Skeletal muscle satellite cell (primary cell): ENCODE measurements around the gene SCG3.

Experiments used
- H3K27me3 ChIP-seq: 2 replicates; pipeline ENCODE4 v1.7.0; 2013; ENCODE audit warnings: low read length; ENCODE audit not compliant: control insufficient read depth, insufficient read depth
- H3K36me3 ChIP-seq: 2 replicates; pipeline ENCODE4 v1.7.0; 2013; ENCODE audit warnings: mild to moderate bottlenecking, control low read depth, low read length; ENCODE audit not compliant: insufficient read depth
- H3K4me1 ChIP-seq: 2 replicates; pipeline ENCODE4 v1.7.0; 2013; ENCODE audit warnings: low read length; ENCODE audit not compliant: control insufficient read depth, insufficient read depth
- H3K4me2 ChIP-seq: 2 replicates; pipeline ENCODE4 v1.7.0; 2013; ENCODE audit warnings: mild to moderate bottlenecking, low read length
- H3K4me3 ChIP-seq: 2 replicates; pipeline ENCODE4 v1.7.0; 2013; ENCODE audit warnings: low read length
- H3K9ac ChIP-seq: 2 replicates; pipeline ENCODE4 v1.7.0; 2013; ENCODE audit warnings: mild to moderate bottlenecking, low read depth, low read length, moderate library complexity
- H3K9me3 ChIP-seq: replicated peaks from 2 replicates; pipeline ENCODE4 v1.7.0; 2013; ENCODE audit warnings: mild to moderate bottlenecking, control low read depth, low read length

The SCG3 gene

GRCh38 chr15:51687565-51687964, 6.3 kb downstream of the SCG3 start:
- Histone ChIP-seq H3K4me3 (no peak overlapping the region), H3K9me3 (no peaks in the 10 kb centered on the region), H3K36me3 (no peaks in the 10 kb centered on the region), H3K9ac (no peak overlapping the region), H3K27me3 (peaks cover 46% of the 10 kb centered on the region), H3K4me1 (no peaks in the 10 kb centered on the region), H3K4me2 (no peak overlapping the region)

GRCh38 chr15:51688863-51689262, 7.6 kb downstream of the SCG3 start:
- Histone ChIP-seq H3K9ac (no peak overlapping the region), H3K4me2 (no peak overlapping the region), H3K9me3 (no peaks in the 10 kb centered on the region), H3K27me3 (peaks cover 56% of the 10 kb centered on the region), H3K4me3 (no peak overlapping the region), H3K36me3 (no peaks in the 10 kb centered on the region), H3K4me1 (no peaks in the 10 kb centered on the region)

- no peak overlapping the region for H3K4me3 ChIP-seq
- H3K4me2 ChIP-seq, result no peak overlapping the region
- peaks cover 52% of the 10 kb centered on the region for H3K27me3 ChIP-seq
- H3K9me3 ChIP-seq, result no peaks in the 10 kb centered on the region
- H3K9ac ChIP-seq, result no peak overlapping the region
- no peaks in the 10 kb centered on the region for H3K36me3 ChIP-seq
- H3K4me1 ChIP-seq, result no peaks in the 10 kb centered on the region
Observed at GRCh38 chr15:51692154-51692553, 10.9 kb downstream of the SCG3 start.

DNA sequence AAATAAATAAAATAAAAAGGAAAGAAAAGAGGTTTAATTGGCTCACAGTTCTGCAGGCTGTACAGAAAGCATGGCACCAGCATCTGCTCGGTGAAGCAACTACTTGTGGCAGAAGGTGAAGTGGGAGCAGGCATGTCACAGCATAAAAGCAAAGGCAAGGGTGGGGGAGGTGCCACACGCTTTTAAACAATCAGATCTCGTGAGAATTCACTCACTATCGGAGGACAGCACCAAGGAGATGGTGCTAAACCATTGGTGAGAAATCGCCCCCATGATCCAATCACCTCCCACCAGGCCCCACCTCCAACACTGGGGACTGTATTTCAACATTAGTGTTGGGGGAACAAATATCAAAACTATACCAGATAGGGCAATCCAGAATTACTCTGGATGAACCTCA, 15.3 kb downstream of the SCG3 start:
- no peak overlapping the region for H3K9ac ChIP-seq
- H3K4me2 ChIP-seq, result no peak overlapping the region
- H3K27me3 ChIP-seq, result peaks cover 58% of the 10 kb centered on the region
- H3K9me3 ChIP-seq, result no peaks in the 10 kb centered on the region
- no peaks in the 10 kb centered on the region for H3K36me3 ChIP-seq
- no peak overlapping the region for H3K4me3 ChIP-seq
- H3K4me1 ChIP-seq, result no peaks in the 10 kb centered on the region

DNA sequence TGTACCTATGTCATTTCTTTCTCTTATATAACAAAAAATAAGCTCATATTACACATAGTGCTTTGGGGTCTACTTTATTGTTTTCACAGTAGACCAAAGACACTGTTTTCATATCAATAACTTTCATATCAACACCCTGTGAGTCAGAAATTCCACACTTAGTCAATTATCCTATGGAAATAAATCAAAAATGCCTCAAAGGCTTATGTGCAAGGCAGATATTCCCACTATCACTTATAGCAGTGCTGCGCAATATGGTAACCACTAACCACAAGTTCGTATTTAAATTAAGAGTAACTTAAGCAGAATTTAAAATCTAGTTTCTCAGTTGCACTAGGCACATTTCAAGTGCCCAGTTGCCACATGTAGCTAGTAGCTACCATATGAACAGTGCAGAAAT, 15.9 kb downstream of the SCG3 start:
- Histone ChIP-seq H3K9me3 (no peaks in the 10 kb centered on the region), H3K36me3 (no peaks in the 10 kb centered on the region), H3K9ac (no peak overlapping the region), H3K4me1 (no peaks in the 10 kb centered on the region), H3K4me2 (no peak overlapping the region), H3K4me3 (no peak overlapping the region), H3K27me3 (peaks cover 53% of the 10 kb centered on the region)

DNA sequence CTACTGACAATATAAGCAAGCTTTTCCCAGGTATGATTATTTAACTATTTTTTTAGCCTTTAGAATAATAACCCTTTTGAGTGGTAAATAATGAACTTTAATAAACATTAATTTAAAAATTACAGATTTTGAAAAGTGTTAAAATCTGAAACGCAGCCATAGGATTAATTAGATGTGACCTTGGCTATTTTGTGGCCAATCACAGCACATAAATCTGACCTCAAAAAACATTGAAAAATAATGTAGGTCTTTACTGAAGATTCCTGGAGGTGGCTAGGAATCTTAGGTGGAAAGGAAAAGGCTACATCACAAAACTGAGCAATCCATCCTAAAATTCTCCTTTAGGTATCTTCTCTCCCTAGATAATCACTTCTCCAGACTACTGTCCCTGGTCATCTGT, 18.1 kb downstream of the SCG3 start:
- Histone ChIP-seq H3K9me3 (no peaks in the 10 kb centered on the region), H3K27me3 (peaks cover 51% of the 10 kb centered on the region), H3K4me2 (no peak overlapping the region), H3K4me3 (no peak overlapping the region), H3K36me3 (no peaks in the 10 kb centered on the region), H3K9ac (no peak overlapping the region), H3K4me1 (no peaks in the 10 kb centered on the region)

- Histone ChIP-seq H3K36me3 (no peaks in the 10 kb centered on the region), H3K4me1 (no peaks in the 10 kb centered on the region), H3K27me3 (peaks cover 50% of the 10 kb centered on the region), H3K4me2 (no peak overlapping the region), H3K9ac (no peak overlapping the region), H3K9me3 (no peaks in the 10 kb centered on the region), H3K4me3 (no peak overlapping the region)
Observed at GRCh38 chr15:51702710-51703109, 21.4 kb downstream of the SCG3 start.

GRCh38 chr15:51706291-51706690, 25.0 kb downstream of the SCG3 start:
- Histone ChIP-seq H3K4me3 (no peak overlapping the region), H3K4me1 (no peaks in the 10 kb centered on the region), H3K4me2 (no peak overlapping the region), H3K9me3 (no peaks in the 10 kb centered on the region), H3K27me3 (peaks cover 20% of the 10 kb centered on the region), H3K9ac (no peak overlapping the region), H3K36me3 (no peaks in the 10 kb centered on the region)

DNA sequence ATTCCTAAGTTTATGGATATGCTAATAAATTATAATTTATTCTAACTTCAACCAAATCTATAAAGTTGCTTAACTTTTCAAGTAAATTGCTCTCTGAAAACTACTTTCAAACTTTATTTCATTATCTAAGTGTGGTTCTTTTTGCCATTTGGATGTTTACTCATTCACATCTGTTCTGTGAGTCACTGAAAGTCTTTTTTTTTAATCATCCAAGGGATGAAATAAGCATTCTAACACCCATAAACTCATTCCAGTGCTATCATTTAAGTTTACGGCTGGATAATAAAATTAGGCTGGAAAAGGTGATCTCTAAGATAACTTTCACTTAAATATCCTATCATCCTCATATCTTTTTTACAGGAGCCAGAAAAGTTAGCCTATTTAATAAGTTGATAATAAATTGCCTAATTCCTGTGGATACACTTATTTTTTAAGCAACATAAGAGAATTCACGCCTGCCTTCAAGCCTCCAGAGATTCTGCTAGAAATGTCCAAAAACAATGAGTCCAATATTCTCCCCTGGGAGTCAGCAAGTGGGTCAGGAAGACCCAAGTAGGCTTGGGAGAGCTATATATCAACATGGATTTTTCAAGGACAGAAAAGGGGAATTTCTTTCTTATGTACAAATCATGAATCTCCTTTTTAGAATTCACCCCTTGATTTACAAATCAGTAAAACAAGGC, 25.8 kb downstream of the SCG3 start:
- H3K9ac ChIP-seq, result no peak overlapping the region

DNA sequence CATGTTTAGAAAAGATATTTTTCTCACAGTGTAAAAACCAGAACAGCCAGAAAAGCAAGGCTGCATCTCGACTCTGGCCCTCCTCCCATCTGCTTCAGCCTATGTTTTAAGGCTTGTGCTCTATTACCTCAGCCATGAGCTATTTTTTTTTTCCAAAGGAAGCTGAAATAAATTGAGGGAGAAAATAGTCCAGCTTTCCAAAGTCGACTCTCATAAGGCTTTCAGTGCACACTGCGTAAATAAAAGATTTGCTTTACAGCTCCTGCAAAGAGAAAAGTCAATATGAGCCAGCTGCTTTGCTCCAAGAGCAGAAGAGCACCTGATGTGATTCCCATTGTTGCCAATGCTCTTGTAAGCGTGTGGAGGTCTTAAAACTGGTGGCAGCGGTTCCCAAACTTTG, 26.7 kb downstream of the SCG3 start:
- H3K36me3 ChIP-seq, result no peaks in the 10 kb centered on the region
- no peak overlapping the region for H3K9ac ChIP-seq
- H3K4me1 ChIP-seq, result no peaks in the 10 kb centered on the region
- H3K9me3 ChIP-seq, result no peaks in the 10 kb centered on the region
- peaks cover 12% of the 10 kb centered on the region for H3K27me3 ChIP-seq
- H3K4me2 ChIP-seq, result no peak overlapping the region
- H3K4me3 ChIP-seq, result no peak overlapping the region

More for the DNA sequence above, 25.8 kb downstream of the SCG3 start:
- Histone ChIP-seq H3K4me1 (no peaks in the 10 kb centered on the region), H3K4me3 (no peak overlapping the region), H3K36me3 (no peaks in the 10 kb centered on the region), H3K27me3 (peaks cover 17% of the 10 kb centered on the region), H3K4me2 (no peak overlapping the region), H3K9me3 (no peaks in the 10 kb centered on the region)

DNA sequence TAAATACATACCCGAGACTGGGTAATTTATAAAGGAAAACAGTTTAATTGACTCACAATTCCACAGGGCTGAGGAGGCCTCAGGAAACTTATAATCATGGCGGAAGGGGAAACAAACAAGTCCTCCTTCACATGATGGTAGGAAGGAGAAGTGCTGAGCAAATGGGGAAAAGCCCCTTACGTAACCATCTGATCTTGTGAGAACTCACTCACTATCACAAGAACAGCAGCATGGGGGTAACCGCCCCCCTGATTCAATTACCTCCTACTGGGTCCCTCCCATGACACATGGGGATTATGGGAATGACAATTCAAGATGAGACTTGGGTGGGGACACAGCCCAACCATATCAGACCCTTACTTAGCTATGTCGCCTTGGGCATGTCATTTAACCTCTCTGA, 27.7 kb downstream of the SCG3 start:
- Histone ChIP-seq H3K9ac (no peak overlapping the region), H3K4me3 (no peak overlapping the region), H3K9me3 (no peaks in the 10 kb centered on the region), H3K4me1 (no peaks in the 10 kb centered on the region), H3K36me3 (no peaks in the 10 kb centered on the region), H3K27me3 (peaks cover 2% of the 10 kb centered on the region), H3K4me2 (no peak overlapping the region)

GRCh38 chr15:51714162-51714561, 32.9 kb downstream of the SCG3 start:
- no peak overlapping the region for H3K4me2 ChIP-seq
- H3K27me3 ChIP-seq, result no peaks in the 10 kb centered on the region
- H3K36me3 ChIP-seq, result no peaks in the 10 kb centered on the region
- no peaks in the 10 kb centered on the region for H3K9me3 ChIP-seq
- no peak overlapping the region for H3K4me3 ChIP-seq
- no peaks in the 10 kb centered on the region for H3K4me1 ChIP-seq
- H3K9ac ChIP-seq, result no peak overlapping the region
